ENCODE measurements around the gene PIK3IP1.
"Not testable (repeated sequence)": the region's sequence is repeated elsewhere in the genome, so short reads cannot be mapped to it uniquely, and the experiment has no call there.

PIK3IP1 gene

DNA sequence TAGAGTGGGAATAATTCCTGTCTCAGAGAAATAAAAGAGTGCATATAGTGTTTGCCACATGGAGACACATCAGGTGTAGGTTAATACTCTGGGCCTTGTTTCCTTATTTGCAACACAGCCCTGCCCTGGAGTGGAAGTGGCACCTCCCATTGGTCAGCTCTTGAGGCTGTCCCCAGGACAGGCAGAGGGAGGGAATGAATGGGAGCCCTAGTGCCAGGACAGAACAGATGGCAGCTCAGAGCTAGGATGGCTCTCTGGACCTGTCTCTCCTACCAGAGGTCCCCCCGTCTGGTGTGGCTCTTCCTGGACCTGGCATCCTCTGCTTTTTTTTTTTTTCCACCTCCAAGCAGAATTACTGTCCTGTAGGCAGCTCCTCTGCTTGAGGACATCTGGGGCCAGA, 44.6 kb downstream of the PIK3IP1 start:
- TF ChIP-seq, protein P1, sequence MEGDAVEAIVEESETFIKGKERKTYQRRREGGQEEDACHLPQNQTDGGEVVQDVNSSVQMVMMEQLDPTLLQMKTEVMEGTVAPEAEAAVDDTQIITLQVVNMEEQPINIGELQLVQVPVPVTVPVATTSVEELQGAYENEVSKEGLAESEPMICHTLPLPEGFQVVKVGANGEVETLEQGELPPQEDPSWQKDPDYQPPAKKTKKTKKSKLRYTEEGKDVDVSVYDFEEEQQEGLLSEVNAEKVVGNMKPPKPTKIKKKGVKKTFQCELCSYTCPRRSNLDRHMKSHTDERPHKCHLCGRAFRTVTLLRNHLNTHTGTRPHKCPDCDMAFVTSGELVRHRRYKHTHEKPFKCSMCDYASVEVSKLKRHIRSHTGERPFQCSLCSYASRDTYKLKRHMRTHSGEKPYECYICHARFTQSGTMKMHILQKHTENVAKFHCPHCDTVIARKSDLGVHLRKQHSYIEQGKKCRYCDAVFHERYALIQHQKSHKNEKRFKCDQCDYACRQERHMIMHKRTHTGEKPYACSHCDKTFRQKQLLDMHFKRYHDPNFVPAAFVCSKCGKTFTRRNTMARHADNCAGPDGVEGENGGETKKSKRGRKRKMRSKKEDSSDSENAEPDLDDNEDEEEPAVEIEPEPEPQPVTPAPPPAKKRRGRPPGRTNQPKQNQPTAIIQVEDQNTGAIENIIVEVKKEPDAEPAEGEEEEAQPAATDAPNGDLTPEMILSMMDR (IDR thresholded peaks at IDR 0.05; ENCODE audit: low read depth, low read length, missing control alignments), result no peak
- Histone ChIP-seq H3K27ac (no peak overlapping the region), H3K27me3 (replicated peaks) (no peaks in the 10 kb centered on the region), H3K4me3 (ENCODE audit: low read depth, low read length) (peak overlapping the region; percentile 68), H3K36me3 (replicated peaks) (no peaks in the 10 kb centered on the region)
- DNase-seq, result no peak
- in situ Hi-C loops (cut with HindIII; ENCODE audit: low pct_ligation_motif_present, low sequenced_read_pairs), result no loop called here

DNA sequence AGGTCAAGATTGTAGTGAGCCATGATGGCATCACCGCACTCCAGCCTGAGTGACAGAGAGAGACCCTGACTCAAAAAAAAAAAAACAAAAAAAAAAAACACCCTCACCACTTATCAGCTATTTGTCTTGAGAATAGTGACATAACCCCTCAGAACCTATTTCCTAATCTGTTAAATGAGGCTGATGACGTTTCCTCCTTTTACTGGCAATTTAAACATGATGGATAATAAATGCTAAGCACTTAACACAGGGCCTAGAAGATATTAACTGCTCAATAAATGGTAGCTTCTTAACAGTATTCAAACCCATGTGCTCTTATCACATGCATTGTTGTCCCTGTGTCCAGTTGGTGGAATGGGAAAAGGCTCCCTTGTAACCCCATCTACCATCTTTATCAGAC, 45.6 kb downstream of the PIK3IP1 start:
- in situ Hi-C loops (cut with HindIII; ENCODE audit: low pct_ligation_motif_present, low sequenced_read_pairs), result no loop called here
- TF ChIP-seq, protein P1 (IDR thresholded peaks at IDR 0.05; ENCODE audit: low read depth, low read length, missing control alignments), result no peak
- H3K27me3 ChIP-seq (replicated peaks), result no peaks in the 10 kb centered on the region
- no peak overlapping the region for H3K27ac ChIP-seq
- no peak overlapping the region for H3K4me3 ChIP-seq (ENCODE audit: low read depth, low read length)
- DNase-seq, result no peak
- H3K36me3 ChIP-seq (replicated peaks), result no peaks in the 10 kb centered on the region

DNA sequence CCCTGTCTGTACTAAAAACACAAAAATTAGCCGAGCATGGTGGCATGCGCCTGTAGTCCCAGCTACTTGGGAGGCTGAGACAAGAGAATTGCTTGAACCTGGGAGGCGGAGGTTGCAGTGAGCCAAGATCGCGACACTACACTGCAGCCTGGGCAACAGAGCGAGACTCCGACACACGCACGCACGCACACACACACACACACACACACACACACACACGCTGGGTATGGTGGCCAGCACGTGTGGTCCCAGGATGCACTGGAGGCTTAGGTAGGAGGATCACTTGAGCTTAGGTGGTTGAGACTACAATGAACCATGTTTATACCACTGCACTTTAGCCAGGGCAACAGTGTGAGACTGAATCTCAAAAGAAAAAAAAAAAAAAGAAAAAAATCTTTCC, 46.3 kb downstream of the PIK3IP1 start:
- DNase-seq; H3K27me3 ChIP-seq (replicated peaks); in situ Hi-C loops (cut with HindIII; ENCODE audit: low pct_ligation_motif_present, low sequenced_read_pairs); H3K27ac ChIP-seq; H3K4me3 ChIP-seq (ENCODE audit: low read depth, low read length); H3K36me3 ChIP-seq (replicated peaks): not testable (repeated sequence)

DNA sequence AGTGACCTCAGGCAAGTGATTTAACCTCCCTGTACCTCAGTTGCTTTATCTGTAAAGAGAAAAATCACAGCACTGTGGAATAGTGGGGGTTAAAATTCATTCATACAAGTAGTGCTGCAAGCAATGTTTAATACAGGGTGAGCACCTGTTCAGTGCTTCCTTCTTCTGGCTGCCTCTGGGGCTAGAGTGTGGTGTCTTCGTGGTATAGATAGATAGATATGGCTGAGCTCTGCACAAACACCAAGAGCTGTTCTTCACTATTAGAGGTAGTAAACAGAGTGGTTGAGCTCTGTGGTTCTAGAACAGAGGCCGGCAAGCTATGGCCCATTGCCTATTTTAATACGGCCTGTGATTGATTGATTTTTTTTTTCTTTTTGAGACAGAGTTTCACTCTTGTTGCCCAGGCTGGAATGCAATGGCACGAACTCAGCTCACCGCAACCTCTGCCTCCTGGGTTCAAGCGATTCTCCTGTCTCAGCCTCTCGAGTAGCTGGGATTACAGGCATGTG, 47.3 kb downstream of the PIK3IP1 start:
- Histone ChIP-seq H3K27ac (peak overlapping the region; percentile 97), H3K4me3 (ENCODE audit: low read depth, low read length) (no peak overlapping the region), H3K27me3 (replicated peaks) (no peaks in the 10 kb centered on the region), H3K36me3 (replicated peaks) (no peaks in the 10 kb centered on the region)
- no peak for DNase-seq
- in situ Hi-C loops (cut with HindIII; ENCODE audit: low pct_ligation_motif_present, low sequenced_read_pairs), result no loop called here
- TF ChIP-seq, protein P1 (IDR thresholded peaks at IDR 0.05; ENCODE audit: low read depth, low read length, missing control alignments), result no peak

DNA sequence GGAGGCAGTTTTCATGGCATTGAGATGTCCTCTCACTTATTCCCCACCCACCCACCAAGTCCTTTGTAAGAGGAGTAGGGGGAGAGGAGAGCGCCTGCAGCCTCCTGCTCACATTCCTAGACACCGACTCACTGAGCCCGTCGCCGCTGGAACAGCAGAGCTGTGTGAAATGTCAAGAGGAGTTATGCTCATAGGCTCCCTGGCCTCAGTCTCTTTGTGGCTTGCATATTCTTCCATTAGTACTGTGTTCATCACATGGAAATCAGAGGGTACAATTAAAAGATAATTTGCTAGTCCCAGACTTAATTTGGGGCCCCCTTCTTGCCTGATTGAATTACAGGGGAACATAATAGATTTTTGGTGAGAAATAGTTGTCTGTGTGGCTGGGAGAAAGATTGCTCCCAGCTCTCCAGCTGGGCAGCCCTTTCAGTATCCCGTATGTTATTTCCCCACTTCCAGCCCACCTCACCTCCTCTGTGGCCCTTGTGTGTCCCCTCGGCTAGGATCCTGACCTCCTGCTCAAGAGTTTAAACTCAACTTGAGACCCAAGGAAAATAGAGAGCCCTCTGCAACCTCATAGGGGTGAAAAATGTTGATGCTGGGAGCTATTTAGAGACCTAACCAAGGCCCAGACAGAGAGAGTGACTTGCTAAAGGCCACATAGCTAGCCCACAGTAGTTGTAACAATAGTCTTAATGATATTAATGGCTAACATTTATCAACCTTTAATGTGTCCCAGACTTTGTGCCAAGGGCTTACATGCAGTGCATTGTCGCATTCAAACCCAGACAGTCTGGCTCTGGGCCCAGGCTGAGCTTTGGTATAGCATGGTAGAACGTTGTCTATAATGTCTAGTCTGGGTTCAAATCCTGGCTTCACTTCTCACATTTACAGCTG, 48.0 kb downstream of the PIK3IP1 start:
- H3K4me3 ChIP-seq (ENCODE audit: low read depth, low read length), result no peak overlapping the region
- DNase-seq, result peak; percentile 92

More for the DNA sequence above, 48.0 kb downstream of the PIK3IP1 start:
- Histone ChIP-seq H3K27ac (peak overlapping the region; percentile 97), H3K36me3 (replicated peaks) (no peaks in the 10 kb centered on the region), H3K27me3 (replicated peaks) (no peaks in the 10 kb centered on the region)
- in situ Hi-C loops (cut with HindIII; ENCODE audit: low pct_ligation_motif_present, low sequenced_read_pairs), result no loop called here
- TF ChIP-seq, protein P1 (IDR thresholded peaks at IDR 0.05; ENCODE audit: low read depth, low read length, missing control alignments), result no peak
